ENCODE measurements around the gene IL18BP.

The IL18BP gene

DNA sequence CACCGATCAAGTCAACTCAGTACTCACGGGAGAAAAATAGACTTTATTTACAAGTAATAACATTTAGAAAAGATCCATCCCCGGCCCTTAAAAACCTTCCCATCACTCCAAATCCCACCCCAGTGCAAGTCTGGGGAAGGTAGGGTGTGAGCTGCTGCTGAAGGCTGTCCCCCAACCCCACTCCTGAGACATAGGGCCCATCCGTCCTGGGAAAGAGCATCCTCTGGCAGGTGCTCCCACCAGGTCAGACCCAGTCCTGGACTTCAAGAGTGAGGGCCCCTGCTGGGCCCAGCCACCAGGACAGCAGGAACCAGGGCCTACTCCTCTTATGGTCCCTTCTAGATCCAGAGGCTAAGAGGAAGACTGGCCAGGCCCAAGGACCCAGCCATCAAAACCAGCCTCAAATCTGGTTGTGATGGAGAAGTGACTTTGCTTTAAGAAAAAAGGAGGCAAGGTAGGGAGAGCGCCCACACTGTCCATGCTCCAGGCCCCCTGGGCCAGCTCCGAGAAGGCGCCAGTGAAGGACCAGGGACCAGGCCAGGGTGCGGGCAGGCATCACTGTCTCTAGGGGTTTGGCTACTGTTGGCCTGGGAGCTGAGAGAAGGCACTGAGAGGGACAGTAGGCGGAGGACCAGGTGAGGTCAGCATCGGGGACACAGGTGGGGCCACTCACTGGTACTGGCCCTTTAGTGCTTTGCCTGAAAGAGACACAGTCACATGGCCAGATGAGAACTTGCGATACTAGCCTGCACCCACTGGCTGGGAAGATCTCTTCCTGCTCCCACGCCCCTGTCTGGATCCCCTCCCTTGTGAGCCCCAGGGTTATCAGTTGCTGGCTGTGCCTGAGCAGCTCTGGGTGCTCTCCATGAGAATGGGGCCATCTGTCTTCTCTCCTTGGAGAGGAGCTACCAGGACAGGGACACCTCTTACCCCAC, 4.4 kb downstream of the IL18BP start:
- TF ChIP-seq, protein P1, sequence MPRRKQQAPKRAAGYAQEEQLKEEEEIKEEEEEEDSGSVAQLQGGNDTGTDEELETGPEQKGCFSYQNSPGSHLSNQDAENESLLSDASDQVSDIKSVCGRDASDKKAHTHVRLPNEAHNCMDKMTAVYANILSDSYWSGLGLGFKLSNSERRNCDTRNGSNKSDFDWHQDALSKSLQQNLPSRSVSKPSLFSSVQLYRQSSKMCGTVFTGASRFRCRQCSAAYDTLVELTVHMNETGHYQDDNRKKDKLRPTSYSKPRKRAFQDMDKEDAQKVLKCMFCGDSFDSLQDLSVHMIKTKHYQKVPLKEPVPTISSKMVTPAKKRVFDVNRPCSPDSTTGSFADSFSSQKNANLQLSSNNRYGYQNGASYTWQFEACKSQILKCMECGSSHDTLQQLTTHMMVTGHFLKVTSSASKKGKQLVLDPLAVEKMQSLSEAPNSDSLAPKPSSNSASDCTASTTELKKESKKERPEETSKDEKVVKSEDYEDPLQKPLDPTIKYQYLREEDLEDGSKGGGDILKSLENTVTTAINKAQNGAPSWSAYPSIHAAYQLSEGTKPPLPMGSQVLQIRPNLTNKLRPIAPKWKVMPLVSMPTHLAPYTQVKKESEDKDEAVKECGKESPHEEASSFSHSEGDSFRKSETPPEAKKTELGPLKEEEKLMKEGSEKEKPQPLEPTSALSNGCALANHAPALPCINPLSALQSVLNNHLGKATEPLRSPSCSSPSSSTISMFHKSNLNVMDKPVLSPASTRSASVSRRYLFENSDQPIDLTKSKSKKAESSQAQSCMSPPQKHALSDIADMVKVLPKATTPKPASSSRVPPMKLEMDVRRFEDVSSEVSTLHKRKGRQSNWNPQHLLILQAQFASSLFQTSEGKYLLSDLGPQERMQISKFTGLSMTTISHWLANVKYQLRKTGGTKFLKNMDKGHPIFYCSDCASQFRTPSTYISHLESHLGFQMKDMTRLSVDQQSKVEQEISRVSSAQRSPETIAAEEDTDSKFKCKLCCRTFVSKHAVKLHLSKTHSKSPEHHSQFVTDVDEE (CRISPR knock-in tag; IDR thresholded peaks at IDR 0.05): no peak
- TF ChIP-seq, protein P2, sequence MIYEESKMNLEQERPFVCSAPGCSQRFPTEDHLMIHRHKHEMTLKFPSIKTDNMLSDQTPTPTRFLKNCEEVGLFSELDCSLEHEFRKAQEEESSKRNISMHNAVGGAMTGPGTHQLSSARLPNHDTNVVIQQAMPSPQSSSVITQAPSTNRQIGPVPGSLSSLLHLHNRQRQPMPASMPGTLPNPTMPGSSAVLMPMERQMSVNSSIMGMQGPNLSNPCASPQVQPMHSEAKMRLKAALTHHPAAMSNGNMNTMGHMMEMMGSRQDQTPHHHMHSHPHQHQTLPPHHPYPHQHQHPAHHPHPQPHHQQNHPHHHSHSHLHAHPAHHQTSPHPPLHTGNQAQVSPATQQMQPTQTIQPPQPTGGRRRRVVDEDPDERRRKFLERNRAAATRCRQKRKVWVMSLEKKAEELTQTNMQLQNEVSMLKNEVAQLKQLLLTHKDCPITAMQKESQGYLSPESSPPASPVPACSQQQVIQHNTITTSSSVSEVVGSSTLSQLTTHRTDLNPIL (CRISPR knock-in tag; IDR thresholded peaks at IDR 0.05; ENCODE audit: low read depth): no peak
- TF ChIP-seq ESRRG (CRISPR knock-in tag; IDR thresholded peaks at IDR 0.05) (no peak), TOX (CRISPR knock-in tag; IDR thresholded peaks at IDR 0.05; ENCODE audit: borderline replicate concordance) (no peak), ZFP3 (CRISPR knock-in tag; IDR thresholded peaks at IDR 0.05) (no peak), ARNTL (CRISPR knock-in tag; IDR thresholded peaks at IDR 0.05; ENCODE audit: borderline replicate concordance, low read depth) (no peak), ZC3H10 (CRISPR knock-in tag; IDR thresholded peaks at IDR 0.05) (no peak), ISL1 (CRISPR knock-in tag; IDR thresholded peaks at IDR 0.05) (no peak), SNAI2 (CRISPR knock-in tag; IDR thresholded peaks at IDR 0.05) (no peak), RARB (CRISPR knock-in tag; IDR thresholded peaks at IDR 0.05) (no peak)
- TF ChIP-seq, protein P3, sequence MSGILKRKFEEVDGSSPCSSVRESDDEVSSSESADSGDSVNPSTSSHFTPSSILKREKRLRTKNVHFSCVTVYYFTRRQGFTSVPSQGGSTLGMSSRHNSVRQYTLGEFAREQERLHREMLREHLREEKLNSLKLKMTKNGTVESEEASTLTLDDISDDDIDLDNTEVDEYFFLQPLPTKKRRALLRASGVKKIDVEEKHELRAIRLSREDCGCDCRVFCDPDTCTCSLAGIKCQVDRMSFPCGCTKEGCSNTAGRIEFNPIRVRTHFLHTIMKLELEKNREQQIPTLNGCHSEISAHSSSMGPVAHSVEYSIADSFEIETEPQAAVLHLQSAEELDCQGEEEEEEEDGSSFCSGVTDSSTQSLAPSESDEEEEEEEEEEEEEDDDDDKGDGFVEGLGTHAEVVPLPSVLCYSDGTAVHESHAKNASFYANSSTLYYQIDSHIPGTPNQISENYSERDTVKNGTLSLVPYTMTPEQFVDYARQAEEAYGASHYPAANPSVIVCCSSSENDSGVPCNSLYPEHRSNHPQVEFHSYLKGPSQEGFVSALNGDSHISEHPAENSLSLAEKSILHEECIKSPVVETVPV (CRISPR knock-in tag; IDR thresholded peaks at IDR 0.05): no peak
- TF ChIP-seq, protein P4, sequence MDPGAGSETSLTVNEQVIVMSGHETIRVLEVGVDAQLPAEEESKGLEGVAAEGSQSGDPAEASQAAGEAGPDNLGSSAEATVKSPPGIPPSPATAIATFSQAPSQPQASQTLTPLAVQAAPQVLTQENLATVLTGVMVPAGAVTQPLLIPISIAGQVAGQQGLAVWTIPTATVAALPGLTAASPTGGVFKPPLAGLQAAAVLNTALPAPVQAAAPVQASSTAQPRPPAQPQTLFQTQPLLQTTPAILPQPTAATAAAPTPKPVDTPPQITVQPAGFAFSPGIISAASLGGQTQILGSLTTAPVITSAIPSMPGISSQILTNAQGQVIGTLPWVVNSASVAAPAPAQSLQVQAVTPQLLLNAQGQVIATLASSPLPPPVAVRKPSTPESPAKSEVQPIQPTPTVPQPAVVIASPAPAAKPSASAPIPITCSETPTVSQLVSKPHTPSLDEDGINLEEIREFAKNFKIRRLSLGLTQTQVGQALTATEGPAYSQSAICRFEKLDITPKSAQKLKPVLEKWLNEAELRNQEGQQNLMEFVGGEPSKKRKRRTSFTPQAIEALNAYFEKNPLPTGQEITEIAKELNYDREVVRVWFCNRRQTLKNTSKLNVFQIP (CRISPR knock-in tag; IDR thresholded peaks at IDR 0.05; ENCODE audit: borderline replicate concordance, low read depth): no peak
- no peak; the same call in 2 of the 3 replicates for ATAC-seq

DNA sequence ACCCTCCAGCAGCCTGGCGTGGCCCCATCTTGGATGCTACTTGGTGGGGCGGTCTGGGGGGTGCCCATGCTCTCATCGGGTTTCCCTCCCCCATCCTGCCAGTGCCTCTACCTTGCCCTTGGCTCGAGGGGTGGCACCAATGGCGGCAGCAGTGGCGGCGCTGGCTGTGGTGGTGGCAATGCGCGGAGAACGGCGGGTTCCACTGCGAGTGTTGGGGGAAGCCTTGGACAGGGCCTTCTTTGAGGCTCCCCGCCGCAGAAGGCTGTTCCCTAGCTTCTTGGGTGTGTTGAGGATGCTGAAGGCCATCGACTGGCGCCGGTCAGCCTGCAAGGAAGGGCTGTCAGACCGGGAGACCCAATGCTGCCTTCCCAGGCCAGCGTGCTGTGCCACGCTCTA, 5.1 kb downstream of the IL18BP start:
- ATAC-seq: no peak
- TF ChIP-seq, protein P5, sequence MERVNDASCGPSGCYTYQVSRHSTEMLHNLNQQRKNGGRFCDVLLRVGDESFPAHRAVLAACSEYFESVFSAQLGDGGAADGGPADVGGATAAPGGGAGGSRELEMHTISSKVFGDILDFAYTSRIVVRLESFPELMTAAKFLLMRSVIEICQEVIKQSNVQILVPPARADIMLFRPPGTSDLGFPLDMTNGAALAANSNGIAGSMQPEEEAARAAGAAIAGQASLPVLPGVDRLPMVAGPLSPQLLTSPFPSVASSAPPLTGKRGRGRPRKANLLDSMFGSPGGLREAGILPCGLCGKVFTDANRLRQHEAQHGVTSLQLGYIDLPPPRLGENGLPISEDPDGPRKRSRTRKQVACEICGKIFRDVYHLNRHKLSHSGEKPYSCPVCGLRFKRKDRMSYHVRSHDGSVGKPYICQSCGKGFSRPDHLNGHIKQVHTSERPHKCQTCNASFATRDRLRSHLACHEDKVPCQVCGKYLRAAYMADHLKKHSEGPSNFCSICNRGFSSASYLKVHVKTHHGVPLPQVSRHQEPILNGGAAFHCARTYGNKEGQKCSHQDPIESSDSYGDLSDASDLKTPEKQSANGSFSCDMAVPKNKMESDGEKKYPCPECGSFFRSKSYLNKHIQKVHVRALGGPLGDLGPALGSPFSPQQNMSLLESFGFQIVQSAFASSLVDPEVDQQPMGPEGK (CRISPR knock-in tag; IDR thresholded peaks at IDR 0.05; ENCODE audit: borderline replicate concordance): no peak
- TF ChIP-seq SNAI2 (CRISPR knock-in tag; IDR thresholded peaks at IDR 0.05) (no peak), TOX (CRISPR knock-in tag; IDR thresholded peaks at IDR 0.05; ENCODE audit: borderline replicate concordance) (no peak)

DNA sequence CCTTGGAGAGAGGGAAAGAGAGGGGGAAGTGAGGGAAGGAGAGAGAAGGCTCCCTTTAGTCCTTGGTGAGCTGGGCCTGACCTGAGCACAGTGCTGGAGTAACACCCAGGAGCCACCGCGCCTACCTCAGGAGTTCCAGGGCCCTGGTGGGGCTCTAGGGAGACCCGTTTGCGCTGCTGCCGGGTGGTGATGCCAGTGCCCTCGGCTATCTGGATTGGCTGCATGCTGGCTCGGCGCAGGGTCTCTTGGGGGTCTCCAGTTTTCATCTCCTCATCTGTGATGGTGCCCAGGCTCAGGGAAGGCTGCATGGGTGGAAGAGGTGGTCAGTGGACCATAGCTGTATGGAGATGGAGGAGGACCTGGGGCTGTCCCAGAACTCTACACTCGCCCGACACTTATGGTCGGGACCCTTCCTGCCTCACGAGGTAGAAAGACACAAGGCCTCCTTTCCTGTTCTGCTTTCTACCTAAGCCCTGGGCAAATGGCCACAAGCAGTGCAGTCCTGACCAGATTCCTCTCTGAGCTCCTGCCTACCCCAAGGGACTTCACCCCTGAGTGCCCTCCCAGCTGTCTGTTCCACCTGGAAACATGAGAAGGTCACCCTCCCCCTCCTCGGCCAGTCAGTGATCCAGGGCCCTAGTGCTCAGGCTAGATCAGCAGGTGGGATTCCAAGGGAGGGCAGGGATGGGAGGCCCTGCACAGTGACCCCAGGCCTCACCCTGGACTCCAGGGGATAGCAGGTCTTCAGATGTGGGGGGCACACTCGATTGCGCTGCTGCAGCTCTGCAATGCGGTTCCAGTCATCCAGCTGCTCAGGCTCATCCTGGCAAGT, 6.0 kb downstream of the IL18BP start:
- ATAC-seq: no peak
- TF ChIP-seq BACH2 (CRISPR knock-in tag; IDR thresholded peaks at IDR 0.05; ENCODE audit: borderline replicate concordance) (no peak), OSR1 (CRISPR knock-in tag; IDR thresholded peaks at IDR 0.05) (no peak), PPARA (CRISPR knock-in tag; IDR thresholded peaks at IDR 0.05; ENCODE audit: borderline replicate concordance) (no peak), ZFP30 (CRISPR knock-in tag; IDR thresholded peaks at IDR 0.05) (no peak), ZNF8 (CRISPR knock-in tag; IDR thresholded peaks at IDR 0.05) (no peak), GLIS3 (CRISPR knock-in tag; IDR thresholded peaks at IDR 0.05) (no peak), ESRRG (CRISPR knock-in tag; IDR thresholded peaks at IDR 0.05) (no peak), ZNF70 (CRISPR knock-in tag; IDR thresholded peaks at IDR 0.05) (no peak), ISL1 (CRISPR knock-in tag; IDR thresholded peaks at IDR 0.05) (no peak)
- TF ChIP-seq, protein P1 (CRISPR knock-in tag; IDR thresholded peaks at IDR 0.05): no peak
- TF ChIP-seq, protein P3 (CRISPR knock-in tag; IDR thresholded peaks at IDR 0.05): no peak
